Endothelial cell of umbilical vein (primary cell): Measurements from ENCODE around the gene ZC3HAV1L. TPM values are rescaled to one million over a fixed set of nuclear protein-coding genes. Genes with fewer than 3 reads are reported as not detected.

Source experiments
- BruUV-seq: library from RNA; stranded (reverse); fragments of 400-500 nt; replicated peaks from 2 replicates; lab custom pipeline; 2021; lab: Mats Ljungman, UMichigan
- CTCF ChIA-PET: fragments of 300-600, 350-600 bp; sonication (Branson Sonifier 250); formaldehyde crosslinking; loops from one replicate; lab custom pipeline; 2021; ENCODE audit warnings: antibody characterized with exemption, inconsistent platforms; lab: Charles Lee
- POLR2A ChIA-PET: fragments of 300-600, 350-600 bp; sonication (Branson Sonifier 250); formaldehyde crosslinking; loops from one replicate; lab custom pipeline; 2021; ENCODE audit warnings: antibody characterized with exemption, inconsistent platforms; lab: Charles Lee
- DNase-seq: peaks from one replicate; pipeline ENCODE4 v3.0.0-alpha.2; 2011; ENCODE audit warnings: low read depth, low spot score
- FAIRE-seq: peaks from 2 replicates; lab custom pipeline; 2011; peaks lifted over from hg19 to GRCh38; lab: Jason Lieb, UNC
- H2AFZ ChIP-seq: 2 replicates; pipeline ENCODE4 v1.6.0; 2012; ENCODE audit warnings: low read depth, low read length, control low read depth, inconsistent platforms
- H3K27ac ChIP-seq: 2 replicates; pipeline ENCODE4 v1.5.1; 2011; ENCODE audit warnings: low read depth, mild to moderate bottlenecking, control low read depth, low read length, moderate library complexity; ENCODE audit not compliant: insufficient read depth
- H3K27me3 ChIP-seq, 2 experiments: 2 replicates each; pipeline versions ENCODE4 v1.6.0 to v1.6.1; 2011; ENCODE audit warnings: low read length in 2 of 2, mixed read lengths in 1 of 2; ENCODE audit not compliant: control insufficient read depth in 2 of 2, insufficient read depth in 2 of 2
- H3K36me3 ChIP-seq, 2 experiments: 2 replicates in 1 of 2; 3 replicates in 1 of 2; pipeline ENCODE4 v1.5.1; 2011; ENCODE audit warnings: low read length in 2 of 2, mild to moderate bottlenecking in 1 of 2, moderate library complexity in 1 of 2; ENCODE audit not compliant: control insufficient read depth in 2 of 2, insufficient read depth in 2 of 2; ENCODE audit errors: extremely low read depth in 1 of 2
- H3K4me1 ChIP-seq: 3 replicates; pipeline ENCODE4 v1.5.1; 2011; ENCODE audit warnings: mild to moderate bottlenecking, low read length; ENCODE audit not compliant: control insufficient read depth, insufficient read depth; ENCODE audit errors: extremely low read depth
- H3K4me2 ChIP-seq: 2 replicates; pipeline ENCODE4 v1.6.1; 2011; ENCODE audit warnings: low read length, control low read depth, mixed read lengths; ENCODE audit not compliant: insufficient read depth
- H3K4me3 ChIP-seq, 3 experiments: fragments of 200-600 bp in 1 of 3; sonication (generic), shearing (Covaris generic) in 1 of 3; replicated peaks in 1 of 3; 2 replicates each; pipeline ENCODE4 v1.5.1; 2011 to 2016; ENCODE audit warnings: control low read depth in 3 of 3, low read length in 3 of 3, mild to moderate bottlenecking in 2 of 3, inconsistent platforms in 1 of 3, low read depth in 1 of 3, moderate library complexity in 1 of 3; ENCODE audit not compliant: insufficient read depth in 1 of 3
- H3K79me2 ChIP-seq: 2 replicates; pipeline ENCODE4 v1.6.0; 2012; ENCODE audit warnings: low read length, inconsistent platforms; ENCODE audit not compliant: control insufficient read depth, insufficient read depth
- H3K9ac ChIP-seq: replicated peaks from 2 replicates; pipeline ENCODE3; 2011; ENCODE audit warnings: low read length, control low read depth; ENCODE audit not compliant: insufficient read depth; ENCODE audit errors: extremely low read depth
- H3K9me1 ChIP-seq: replicated peaks from 3 replicates; pipeline ENCODE4 v1.6.0; 2011; ENCODE audit warnings: mild to moderate bottlenecking, low read length; ENCODE audit not compliant: control insufficient read depth, insufficient read depth; ENCODE audit errors: extremely low read depth
- H3K9me3 ChIP-seq: replicated peaks from 2 replicates; pipeline ENCODE4 v1.5.1; 2012; ENCODE audit warnings: low read length, inconsistent platforms; ENCODE audit not compliant: control insufficient read depth, insufficient read depth
- H4K20me1 ChIP-seq: replicated peaks from 2 replicates; pipeline ENCODE3; 2011; ENCODE audit warnings: mild to moderate bottlenecking, low read length; ENCODE audit not compliant: control insufficient read depth, insufficient read depth; ENCODE audit errors: extremely low read depth
- EZH2 ChIP-seq: IDR thresholded peaks from 2 replicates; pipeline ENCODE4 v1.6.1; 2012; ENCODE audit warnings: borderline replicate concordance, low read depth, mild to moderate bottlenecking, moderate library complexity, low read length, inconsistent platforms; ENCODE audit not compliant: severe bottlenecking
- FOS ChIP-seq: IDR thresholded peaks from 2 replicates; pipeline ENCODE4 v1.6.1; 2011; ENCODE audit warnings: mild to moderate bottlenecking, low read length, moderate library complexity, borderline replicate concordance; ENCODE audit not compliant: insufficient read depth
- GATA2 ChIP-seq: IDR thresholded peaks from 2 replicates; pipeline ENCODE4 v1.7.0; 2011; ENCODE audit warnings: low read depth, mild to moderate bottlenecking, moderate library complexity, mixed read lengths, low read length; ENCODE audit not compliant: insufficient read length, insufficient read depth
- JUN ChIP-seq: IDR thresholded peaks from 2 replicates; pipeline ENCODE4 v1.6.1; 2011; ENCODE audit warnings: borderline replicate concordance, low read depth; ENCODE audit not compliant: insufficient read length, insufficient read depth
- MYC ChIP-seq: IDR thresholded peaks from one replicate; pipeline ENCODE4 v1.6.1; 2011; ENCODE audit warnings: mild to moderate bottlenecking, low read depth, low read length
- POLR2A ChIP-seq: IDR thresholded peaks from 2 replicates; pipeline ENCODE4 v1.6.1; 2012; ENCODE audit warnings: low read depth, mild to moderate bottlenecking, control low read depth, low read length
- POLR2AphosphoS5 ChIP-seq: IDR thresholded peaks from 2 replicates; pipeline ENCODE4 v1.6.1; 2012; ENCODE audit warnings: low read depth, mild to moderate bottlenecking, control low read depth, low read length, moderate library complexity; ENCODE audit not compliant: insufficient read depth
- dilution Hi-C: fragments of 300-500 bp; cut with MboI; formaldehyde crosslinking; loops from one replicate; pipeline ENCODE4 v1.15.0; 2019; ENCODE audit warnings: low sequenced_read_pairs; ENCODE audit not compliant: extremely low pct_ligation_motif_present
- intact Hi-C: fragments of 100-400 bp; cut with micrococcal nuclease; formaldehyde crosslinking; loops from one replicate; pipeline ENCODE4 v1.10.0; 2022
- polyA plus RNA-seq, 4 experiments: library from polyadenylated mRNA; depleted of rRNA in 3 of 4; stranded (reverse) in 3 of 4; unstranded in 1 of 4; fragments of >200 nt; gene quantifications; 2 replicates each; pipeline versions ENCODE4 v1.2.1 to v1.2.3, GENCODE V29; 2011 to 2012; ENCODE audit warnings: missing spikeins in 1 of 4
- total RNA-seq: library from RNA; stranded (reverse); gene quantifications from 2 replicates; pipeline ENCODE4 v1.2.3, GENCODE V29; 2021
- TF ChIP-seq, protein P1 (sequence below), 2 donors: IDR thresholded peaks; 1 replicate in 1 of 2; 2 replicates in 1 of 2; pipeline ENCODE4 v1.5.1; 2011; ENCODE audit warnings: low read length in 2 of 2, mild to moderate bottlenecking in 2 of 2, moderate library complexity in 2 of 2, control low read depth in 1 of 2, inconsistent platforms in 1 of 2, low read depth in 1 of 2; ENCODE audit not compliant: insufficient read depth in 1 of 2; ENCODE audit errors: extremely low read depth in 1 of 2
- TF ChIP-seq, protein P2 (sequence below): IDR thresholded peaks from 2 replicates; pipeline ENCODE4 v1.6.1; 2011; ENCODE audit not compliant: insufficient read depth, insufficient read length

Gene ZC3HAV1L
- total and polyA plus RNA-seq, 2 donors (not counting 3 experiments of a cell fraction or from before 2014, with no cell fraction given), result 15.9 to 25.7 TPM

GRCh38 chr7:139078911-139079310, 43.1 kb upstream of the ZC3HAV1L start:
- no TSS peak for BruUV-seq
- no peak for DNase-seq
- peaks cover 7% of the 10 kb centered on the region for H3K4me1 ChIP-seq
- ChIA-PET CTCF (interaction anchor here (1.1 kb wide), 1 partner anchor 192 kb away, joined by 5 read pairs; no protein-coding TSS in a partner anchor), POLR2A (no interaction called here)
- H2AFZ ChIP-seq, result no peak overlapping the region
- no peaks in the 10 kb centered on the region for H3K9me1 ChIP-seq
- no peak for FAIRE-seq
- no peak overlapping the region for H3K4me3 ChIP-seq
- H3K79me2 ChIP-seq, result no peaks in the 10 kb centered on the region
- intact Hi-C loops (no loop called here), dilution Hi-C loops (no loop called here)
- H3K9ac ChIP-seq, result no peak overlapping the region
- H3K4me2 ChIP-seq, result no peak overlapping the region
- no peaks in the 10 kb centered on the region for H4K20me1 ChIP-seq
- H3K27me3 ChIP-seq, result no peaks in the 10 kb centered on the region
- H3K9me3 ChIP-seq, result no peaks in the 10 kb centered on the region
- H3K27ac ChIP-seq, result no peak overlapping the region
- H3K36me3 ChIP-seq, result peaks cover 14 to 19% of the 10 kb centered on the region in 2 experiments
- TF ChIP-seq FOS (no peak), MYC (no peak), JUN (no peak), POLR2A (no peak), GATA2 (no peak), POLR2AphosphoS5 (no peak), EZH2 (no peak)
- TF ChIP-seq, protein P1, sequence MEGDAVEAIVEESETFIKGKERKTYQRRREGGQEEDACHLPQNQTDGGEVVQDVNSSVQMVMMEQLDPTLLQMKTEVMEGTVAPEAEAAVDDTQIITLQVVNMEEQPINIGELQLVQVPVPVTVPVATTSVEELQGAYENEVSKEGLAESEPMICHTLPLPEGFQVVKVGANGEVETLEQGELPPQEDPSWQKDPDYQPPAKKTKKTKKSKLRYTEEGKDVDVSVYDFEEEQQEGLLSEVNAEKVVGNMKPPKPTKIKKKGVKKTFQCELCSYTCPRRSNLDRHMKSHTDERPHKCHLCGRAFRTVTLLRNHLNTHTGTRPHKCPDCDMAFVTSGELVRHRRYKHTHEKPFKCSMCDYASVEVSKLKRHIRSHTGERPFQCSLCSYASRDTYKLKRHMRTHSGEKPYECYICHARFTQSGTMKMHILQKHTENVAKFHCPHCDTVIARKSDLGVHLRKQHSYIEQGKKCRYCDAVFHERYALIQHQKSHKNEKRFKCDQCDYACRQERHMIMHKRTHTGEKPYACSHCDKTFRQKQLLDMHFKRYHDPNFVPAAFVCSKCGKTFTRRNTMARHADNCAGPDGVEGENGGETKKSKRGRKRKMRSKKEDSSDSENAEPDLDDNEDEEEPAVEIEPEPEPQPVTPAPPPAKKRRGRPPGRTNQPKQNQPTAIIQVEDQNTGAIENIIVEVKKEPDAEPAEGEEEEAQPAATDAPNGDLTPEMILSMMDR (IDR thresholded peaks at IDR 0.05; ENCODE audit: extremely low read depth in 1 of 2, insufficient read depth in 1 of 2, low read depth in 1 of 2, low read length in 2 of 2), result no peak
- TF ChIP-seq, protein P2, sequence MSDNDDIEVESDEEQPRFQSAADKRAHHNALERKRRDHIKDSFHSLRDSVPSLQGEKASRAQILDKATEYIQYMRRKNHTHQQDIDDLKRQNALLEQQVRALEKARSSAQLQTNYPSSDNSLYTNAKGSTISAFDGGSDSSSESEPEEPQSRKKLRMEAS, result no peak
